T follicular helper cell (primary cell): ENCODE measurements around the gene ZNF175.

ENCODE experiments used
- DNase-seq: peaks from one replicate; pipeline ENCODE4 v3.0.0-alpha.2; 2020; ENCODE audit warnings: low read depth

ZNF175 gene

GRCh38 chr19:51589511-51589910 is 18.4 kb downstream of the ZNF175 start:
- DNase-seq = no peak

- no peak for DNase-seq
These were observed 19.4 kb downstream of the ZNF175 start for GRCh38 chr19:51590441-51590840.

- no peak for DNase-seq
These were observed 21.4 kb downstream of the ZNF175 start for GRCh38 chr19:51592521-51592920.

DNA sequence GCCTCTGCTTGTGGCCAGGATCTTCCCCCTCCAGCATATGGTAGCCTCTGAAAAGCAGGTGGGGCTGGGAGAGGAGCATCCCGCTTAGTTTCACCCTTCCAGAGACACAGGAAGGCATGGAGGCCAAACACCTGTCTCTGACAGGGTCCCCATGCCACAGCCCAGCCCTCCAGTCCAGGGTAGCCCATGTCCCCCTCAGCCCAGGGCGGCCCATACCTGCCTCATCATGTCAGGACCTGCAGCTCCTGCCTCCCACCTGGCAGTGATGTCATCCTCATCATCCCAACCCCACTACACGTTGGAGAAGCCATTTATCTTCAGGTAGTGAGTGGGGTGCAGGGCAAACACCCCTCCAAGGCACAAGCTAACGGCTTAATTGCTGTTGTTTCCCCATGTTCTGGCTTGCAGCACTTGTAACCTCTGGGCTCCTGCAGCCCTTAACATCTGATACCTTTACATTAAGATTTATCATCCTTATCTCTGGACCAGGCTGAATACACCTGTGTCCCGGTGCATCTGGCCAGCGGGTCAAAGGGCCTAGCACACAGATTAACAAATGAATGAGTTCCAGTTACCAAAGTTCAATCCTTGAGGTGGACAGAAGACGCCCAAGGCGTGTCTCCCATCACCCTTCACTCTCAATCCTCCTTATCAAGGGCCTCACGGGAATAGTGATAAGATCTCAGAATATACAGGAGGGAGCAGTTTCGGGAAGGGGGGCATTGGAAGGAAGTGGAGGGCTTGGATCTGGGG is 22.2 kb downstream of the ZNF175 start:
- no peak for DNase-seq

GRCh38 chr19:51593969-51594773 is 23.1 kb downstream of the ZNF175 start:
- peak; percentile 93 for DNase-seq

DNA sequence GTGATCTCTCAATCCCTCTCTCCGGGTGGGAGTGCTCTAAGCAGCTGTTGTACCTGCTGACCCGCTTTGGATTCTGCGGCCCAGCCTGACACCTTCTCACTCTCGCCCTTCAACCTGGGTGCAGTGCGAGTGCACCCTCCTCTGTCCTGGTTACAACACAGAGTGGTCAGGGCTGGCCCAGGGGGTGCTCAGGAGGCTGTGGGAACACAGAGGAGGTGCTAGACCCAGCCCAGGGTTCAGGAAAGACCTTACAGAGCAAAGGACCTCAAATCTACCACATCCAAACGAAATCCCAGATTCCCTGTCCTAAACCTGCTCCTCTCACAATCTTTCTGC is 23.7 kb downstream of the ZNF175 start:
- no peak for DNase-seq

GRCh38 chr19:51595190-51596175 is 24.4 kb downstream of the ZNF175 start:
- DNase-seq = no peak

DNA sequence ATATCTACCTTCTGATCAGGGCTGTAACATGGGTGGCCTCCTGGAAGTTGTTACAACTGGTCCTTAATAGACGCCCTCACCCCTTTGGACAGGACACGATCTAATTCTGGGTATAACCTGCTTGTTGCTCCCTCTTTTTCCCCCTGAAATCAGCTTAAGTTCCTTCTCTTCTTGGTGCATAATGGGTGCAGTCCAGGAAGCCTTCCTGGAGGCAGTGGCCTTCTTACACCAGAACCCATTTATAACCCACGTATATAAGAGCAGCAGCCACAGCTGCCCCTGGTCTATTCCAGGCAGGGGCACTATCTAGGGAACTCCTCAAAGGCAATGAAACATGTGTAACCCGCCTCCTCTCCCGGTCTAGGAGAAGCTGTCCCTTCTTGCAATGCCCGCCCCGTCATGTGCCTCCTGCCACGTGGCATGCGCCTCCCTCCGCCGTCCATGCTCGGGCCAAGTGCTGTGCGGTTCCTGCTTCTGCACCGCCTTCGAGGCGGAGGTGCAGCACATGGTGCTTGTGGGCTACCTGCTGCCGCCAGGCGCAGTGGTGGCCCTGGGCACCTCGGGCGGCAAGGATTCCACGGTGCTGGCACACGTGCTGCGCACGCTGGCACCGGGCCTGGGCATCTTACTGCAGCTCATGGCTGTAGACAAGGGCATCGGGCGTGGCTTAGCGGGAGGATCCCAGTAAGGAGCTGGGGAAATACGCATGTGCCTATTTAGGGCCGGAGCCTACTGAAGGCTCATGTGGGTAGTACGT is 27.3 kb downstream of the ZNF175 start:
- DNase-seq = no peak

DNA sequence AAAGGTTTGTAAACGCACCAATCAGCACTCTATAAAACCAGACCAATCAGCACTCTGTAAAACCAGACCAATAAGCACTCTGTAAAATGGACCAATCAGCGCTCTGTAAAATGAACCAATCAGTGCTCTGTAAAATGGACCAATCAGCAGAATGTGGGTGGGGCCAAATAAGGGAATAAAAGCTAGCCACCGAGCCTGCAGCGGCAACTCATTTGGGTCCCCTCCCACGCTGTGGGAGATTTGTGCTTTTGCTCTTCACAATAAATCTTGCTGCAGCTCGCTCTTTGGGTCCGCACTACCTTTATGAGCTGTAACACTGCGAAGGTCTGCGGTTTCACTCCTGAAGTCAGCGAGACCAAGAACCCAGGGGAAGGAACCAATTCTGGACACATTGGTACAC is 28.0 kb downstream of the ZNF175 start:
- no peak for DNase-seq

- DNase-seq = no peak
These were observed 30.0 kb downstream of the ZNF175 start for GRCh38 chr19:51600940-51601580.

DNA sequence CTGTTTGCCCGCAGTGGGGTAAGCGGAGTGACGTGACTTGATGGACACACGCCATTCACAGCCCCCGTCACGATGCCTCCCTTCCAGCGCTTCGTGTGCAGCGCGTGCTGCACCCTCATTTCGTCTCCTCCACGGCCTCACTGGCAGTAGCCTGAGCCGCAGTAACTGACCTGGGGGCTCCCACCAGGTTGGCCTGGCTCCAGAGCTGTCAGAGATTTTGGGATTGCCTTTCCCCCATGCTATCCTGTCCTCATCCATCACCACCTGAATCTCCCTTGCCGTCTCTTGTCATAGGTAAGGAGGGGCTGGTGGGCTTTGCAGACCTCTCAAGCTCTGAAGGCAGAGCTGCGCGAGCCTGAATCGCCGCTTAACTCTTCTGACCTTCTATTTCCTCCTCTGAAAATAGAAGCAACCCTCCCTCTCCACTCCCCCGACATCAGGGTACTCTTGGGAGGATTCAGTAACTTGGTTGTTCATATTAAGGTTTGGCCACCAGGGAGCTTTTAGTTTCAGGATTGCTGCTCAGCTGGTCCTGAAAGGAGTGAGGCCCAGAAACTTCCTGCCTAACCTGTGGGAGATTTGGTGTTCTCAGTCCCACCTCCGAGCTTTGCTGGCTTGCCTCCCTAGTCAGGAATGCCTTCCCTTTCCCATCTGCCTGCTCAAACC is 31.2 kb downstream of the ZNF175 start:
- DNase-seq = no peak

- DNase-seq = no peak
These were observed 36.0 kb downstream of the ZNF175 start for GRCh38 chr19:51607077-51607476.

DNA sequence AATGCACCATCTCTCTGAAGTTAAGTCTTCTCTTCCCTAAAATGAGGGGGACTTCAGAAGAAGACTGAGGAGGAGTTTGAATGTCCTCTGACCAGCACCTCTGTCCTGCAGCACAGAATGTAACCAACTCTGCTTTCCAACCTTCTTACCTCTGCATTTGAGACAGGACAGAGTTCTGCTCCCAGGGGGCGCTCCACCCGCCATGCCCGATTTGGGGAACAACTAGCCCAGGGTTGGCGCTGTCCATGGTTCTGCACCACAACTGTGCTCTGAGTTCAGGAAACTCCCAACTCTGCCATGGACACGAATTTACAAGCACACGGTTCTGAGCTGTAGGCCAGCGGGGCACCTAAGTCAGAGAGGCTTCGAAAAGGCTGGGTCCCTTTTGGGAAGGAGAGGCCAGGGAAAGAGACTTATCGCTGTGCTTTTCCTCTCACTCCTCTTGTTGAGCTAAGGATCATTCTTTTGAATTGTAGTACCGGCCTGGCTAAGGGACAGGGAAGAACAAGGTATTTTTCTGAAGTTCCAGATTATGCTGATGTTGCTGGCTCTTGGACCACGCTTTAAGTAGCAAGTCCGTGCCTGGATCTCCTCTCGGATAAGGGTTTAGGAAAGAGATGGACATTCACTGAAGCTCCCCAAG is 37.0 kb downstream of the ZNF175 start:
- DNase-seq = peak; percentile 26

GRCh38 chr19:51610576-51610975 is 39.5 kb downstream of the ZNF175 start:
- DNase-seq = no peak

GRCh38 chr19:51614789-51615188 is 43.7 kb downstream of the ZNF175 start:
- no peak for DNase-seq

DNA sequence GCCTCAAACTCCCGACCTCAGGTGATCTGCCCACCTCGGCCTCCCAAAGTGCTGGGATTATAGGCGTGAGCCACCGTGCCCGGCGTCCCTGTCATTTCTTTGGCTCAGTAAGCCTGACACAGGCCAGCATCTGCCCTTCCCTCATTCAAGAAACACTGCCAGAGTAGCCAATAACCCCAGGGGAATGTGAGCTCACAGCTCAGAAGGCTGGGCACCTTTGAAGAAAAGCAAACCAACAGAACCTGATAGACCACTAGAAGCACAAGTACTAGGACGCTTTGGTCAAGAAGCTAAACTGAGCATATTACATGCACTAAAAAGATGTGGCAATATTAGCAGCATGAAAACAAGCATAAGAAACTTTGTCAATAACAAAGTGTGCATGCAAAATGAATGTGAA is 44.9 kb downstream of the ZNF175 start:
- no peak for DNase-seq

GRCh38 chr19:51621178-51621577 is 50.1 kb downstream of the ZNF175 start:
- no peak for DNase-seq

- no peak for DNase-seq
These were observed 55.6 kb downstream of the ZNF175 start for GRCh38 chr19:51626675-51627074.

DNA sequence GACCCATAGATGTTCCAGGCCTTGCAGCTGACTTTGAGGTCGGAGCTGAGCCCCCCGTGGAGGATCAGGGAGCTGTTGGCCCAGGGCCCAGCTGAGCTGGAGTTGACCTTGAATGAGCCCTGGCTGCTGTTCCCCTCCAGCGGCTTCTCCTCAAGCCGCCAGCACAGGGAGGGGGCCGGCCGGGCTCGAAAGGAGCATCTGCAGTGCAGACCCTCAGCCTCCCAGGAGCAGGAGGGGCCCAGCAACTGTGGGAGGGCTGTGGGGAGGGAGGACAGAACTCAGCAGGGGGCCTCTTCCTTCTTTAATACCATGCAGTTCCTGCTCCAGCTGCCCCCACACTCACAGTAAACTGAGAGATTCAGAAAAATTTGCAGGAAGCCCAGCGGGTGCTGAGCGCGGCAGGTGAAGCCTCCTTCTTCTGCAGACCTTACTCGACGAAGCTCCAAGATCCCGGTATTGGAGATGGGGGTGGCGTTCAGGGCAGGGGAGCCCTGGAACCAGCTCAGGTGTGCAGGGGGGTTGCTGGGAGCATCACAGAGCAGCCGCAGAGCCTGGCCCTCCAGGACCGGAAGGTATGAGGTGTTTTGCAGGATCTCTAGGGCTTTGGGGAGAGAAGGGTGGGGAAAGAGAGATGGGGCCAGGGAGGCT is 56.5 kb downstream of the ZNF175 start:
- DNase-seq = no peak
